RWPE1 (cell line): ENCODE results near the gene BRSK2.

Experiments
- CTCF ChIA-PET: fragments of 350-600 bp; sonication (Branson Sonifier 250); formaldehyde crosslinking; extraction: SDS; loops from one replicate; lab custom pipeline; 2021; lab: Yijun Ruan, JAX
- POLR2A ChIA-PET: fragments of 400-600 bp; formaldehyde crosslinking; extraction: SDS; loops from one replicate; lab custom pipeline; 2020; ENCODE audit warnings: antibody characterized with exemption; ENCODE audit not compliant: low non-redundant PET; lab: Yijun Ruan, JAX
- DNase-seq: peaks from one replicate; pipeline ENCODE4 v3.0.0; 2012; ENCODE audit warnings: low spot score
- H3K27ac ChIP-seq: fragments of 450-650 bp; 2 replicates; pipeline ENCODE4 v1.5.1; 2017
- TF ChIP-seq, protein P1 (sequence below): fragments of 450-650 bp; conservative IDR thresholded peaks from 2 replicates; pipeline ENCODE4 v1.5.1; 2017; ENCODE audit warnings: low read depth, mild to moderate bottlenecking

BRSK2 gene

DNA sequence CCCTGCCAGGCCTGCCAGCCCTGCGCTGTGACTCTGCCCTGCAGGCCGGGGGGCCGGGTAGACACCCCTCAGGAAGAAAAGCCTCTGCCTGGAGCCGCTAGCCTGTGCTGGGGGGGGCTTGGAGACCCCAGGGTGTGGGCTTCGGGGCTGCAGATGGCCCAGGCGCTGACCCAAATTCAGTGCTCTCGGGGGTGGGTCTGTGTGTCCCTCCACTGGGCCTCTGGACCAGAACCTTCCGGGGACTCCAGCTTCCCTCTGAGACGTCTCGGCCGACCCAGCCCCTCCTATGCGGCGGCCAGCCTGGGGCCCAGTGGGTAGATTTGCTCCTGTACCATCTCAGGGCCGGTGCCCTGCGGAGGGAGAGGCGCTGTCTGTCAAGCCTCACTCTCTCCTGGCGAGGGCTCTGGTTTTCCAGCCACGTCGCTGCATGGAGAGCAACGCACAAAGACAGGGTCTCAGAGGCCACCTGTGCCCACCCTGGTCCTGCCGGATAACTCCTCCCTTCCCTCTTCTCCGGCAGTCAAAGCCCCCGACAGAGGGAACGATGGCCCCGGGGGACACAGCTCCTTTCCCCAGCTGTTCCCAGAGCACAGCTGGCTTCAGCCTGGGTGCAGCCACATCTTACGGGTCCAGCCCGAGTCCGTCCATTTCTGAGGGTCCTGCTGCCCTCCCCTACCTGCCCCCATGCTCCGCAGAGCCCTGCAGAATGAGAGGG is 40.2 kb upstream of the BRSK2 start:
- TF ChIP-seq, protein P1, sequence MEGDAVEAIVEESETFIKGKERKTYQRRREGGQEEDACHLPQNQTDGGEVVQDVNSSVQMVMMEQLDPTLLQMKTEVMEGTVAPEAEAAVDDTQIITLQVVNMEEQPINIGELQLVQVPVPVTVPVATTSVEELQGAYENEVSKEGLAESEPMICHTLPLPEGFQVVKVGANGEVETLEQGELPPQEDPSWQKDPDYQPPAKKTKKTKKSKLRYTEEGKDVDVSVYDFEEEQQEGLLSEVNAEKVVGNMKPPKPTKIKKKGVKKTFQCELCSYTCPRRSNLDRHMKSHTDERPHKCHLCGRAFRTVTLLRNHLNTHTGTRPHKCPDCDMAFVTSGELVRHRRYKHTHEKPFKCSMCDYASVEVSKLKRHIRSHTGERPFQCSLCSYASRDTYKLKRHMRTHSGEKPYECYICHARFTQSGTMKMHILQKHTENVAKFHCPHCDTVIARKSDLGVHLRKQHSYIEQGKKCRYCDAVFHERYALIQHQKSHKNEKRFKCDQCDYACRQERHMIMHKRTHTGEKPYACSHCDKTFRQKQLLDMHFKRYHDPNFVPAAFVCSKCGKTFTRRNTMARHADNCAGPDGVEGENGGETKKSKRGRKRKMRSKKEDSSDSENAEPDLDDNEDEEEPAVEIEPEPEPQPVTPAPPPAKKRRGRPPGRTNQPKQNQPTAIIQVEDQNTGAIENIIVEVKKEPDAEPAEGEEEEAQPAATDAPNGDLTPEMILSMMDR = no peak
- no peak overlapping the region for H3K27ac ChIP-seq
- no peak for DNase-seq
- ChIA-PET POLR2A (no interaction called here), CTCF (no interaction called here)

DNA sequence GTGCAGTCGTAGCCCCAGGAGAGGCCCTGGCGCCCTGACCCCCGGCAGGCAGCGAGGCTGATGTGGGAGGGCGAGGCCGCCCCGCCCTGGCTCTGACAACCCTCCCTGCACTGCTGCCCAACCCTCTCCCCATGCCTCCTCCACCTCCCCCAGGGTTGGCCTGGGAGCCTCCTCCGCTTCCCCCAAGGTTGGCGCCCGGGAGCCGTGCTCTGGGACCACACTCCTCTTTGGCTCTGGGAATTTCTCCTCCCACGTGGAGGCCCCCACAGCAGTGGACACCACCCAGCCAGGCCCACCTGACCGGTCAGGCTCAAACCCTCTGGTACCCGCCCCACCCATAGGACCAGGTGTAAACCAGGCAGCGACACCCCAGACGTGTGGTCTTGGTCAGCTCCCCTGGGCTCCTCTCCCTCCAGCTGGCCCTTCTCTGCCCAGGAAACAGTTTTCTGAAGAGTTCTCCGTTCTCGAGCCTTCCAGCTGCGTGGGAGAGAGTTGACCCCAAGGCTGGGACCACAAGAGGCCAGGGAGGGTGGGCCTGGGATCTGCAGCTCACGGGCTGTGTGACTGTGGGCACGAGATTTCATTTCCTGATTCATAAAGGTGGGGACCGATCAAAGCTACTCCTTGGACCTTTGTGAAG is 39.5 kb upstream of the BRSK2 start:
- CTCF ChIA-PET = no interaction called here
- no peak for DNase-seq
- TF ChIP-seq, protein P1 = no peak
- POLR2A ChIA-PET = no interaction called here
- no peak overlapping the region for H3K27ac ChIP-seq

DNA sequence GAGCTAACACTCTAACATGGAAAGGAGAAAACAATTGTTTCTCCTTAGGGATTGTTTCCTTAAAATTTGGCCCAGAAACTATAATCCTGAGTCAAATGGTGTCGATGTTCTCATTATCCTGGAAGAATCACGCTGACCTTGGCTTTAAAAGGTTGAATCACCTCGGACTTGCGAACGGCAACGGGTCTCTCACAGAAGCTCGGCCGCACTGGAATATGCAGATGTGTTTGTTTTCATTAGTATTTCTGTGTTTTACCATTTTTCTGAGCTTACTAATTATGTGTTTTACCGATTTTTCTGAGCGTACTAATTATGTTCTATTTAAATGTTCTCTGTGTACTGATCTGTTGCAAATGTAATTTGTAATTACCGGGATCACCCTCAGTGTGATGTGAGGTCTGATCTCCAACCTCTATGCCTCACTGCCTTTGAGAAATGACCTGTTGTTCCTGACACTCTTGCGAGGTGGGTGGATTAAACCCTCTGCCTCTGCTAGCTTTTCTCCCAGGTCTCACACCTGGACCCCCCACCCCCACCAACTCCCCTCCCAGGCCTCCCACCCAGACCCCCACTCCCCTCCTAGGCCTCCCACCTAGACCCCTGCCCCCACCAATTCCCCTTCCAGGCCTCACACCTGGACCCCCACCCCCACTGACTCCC is 38.3 kb upstream of the BRSK2 start:
- POLR2A ChIA-PET = no interaction called here

DNA sequence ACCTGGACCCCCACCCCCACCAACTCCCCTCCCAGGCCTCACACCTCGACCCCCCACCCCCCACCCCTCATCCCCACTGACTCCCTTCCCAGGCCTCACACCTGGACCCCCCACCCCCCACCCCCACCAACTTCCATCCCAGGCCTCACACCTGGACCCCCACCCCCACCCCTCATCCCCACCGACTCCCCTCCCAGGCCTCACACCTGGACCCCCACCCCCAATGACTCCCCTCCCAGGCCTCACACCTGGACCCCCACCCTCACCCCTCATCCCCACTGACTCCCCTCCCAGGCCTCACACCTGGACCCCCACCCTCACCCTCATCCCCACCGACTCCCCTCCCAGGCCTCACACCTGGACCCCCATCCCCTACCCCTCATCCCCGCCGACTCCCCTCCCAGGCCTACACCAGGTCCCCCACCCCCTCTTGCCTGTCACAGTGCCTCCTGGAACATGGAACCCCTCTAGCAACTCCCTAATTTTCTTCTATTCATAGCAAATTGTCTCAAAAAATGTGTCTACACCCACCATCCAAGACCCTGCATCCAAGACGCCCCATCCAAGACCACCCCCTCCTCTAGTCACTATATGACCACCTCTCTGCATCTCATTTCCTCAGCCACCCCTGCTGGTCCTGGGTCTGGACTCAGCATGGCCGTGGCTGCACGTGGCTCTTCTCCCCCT is 36.9 kb upstream of the BRSK2 start:
- TF ChIP-seq, protein P1 = no peak
- ChIA-PET CTCF (no interaction called here), POLR2A (no interaction called here)

More for the DNA sequence above, 38.3 kb upstream of the BRSK2 start:
- peak; percentile 16 for DNase-seq
- no peak overlapping the region for H3K27ac ChIP-seq
- CTCF ChIA-PET = interaction anchor here (0.9 kb wide), 1 partner anchor 30 kb away, joined by 4 read pairs; no protein-coding TSS in a partner anchor
- TF ChIP-seq, protein P1 = no peak

DNA sequence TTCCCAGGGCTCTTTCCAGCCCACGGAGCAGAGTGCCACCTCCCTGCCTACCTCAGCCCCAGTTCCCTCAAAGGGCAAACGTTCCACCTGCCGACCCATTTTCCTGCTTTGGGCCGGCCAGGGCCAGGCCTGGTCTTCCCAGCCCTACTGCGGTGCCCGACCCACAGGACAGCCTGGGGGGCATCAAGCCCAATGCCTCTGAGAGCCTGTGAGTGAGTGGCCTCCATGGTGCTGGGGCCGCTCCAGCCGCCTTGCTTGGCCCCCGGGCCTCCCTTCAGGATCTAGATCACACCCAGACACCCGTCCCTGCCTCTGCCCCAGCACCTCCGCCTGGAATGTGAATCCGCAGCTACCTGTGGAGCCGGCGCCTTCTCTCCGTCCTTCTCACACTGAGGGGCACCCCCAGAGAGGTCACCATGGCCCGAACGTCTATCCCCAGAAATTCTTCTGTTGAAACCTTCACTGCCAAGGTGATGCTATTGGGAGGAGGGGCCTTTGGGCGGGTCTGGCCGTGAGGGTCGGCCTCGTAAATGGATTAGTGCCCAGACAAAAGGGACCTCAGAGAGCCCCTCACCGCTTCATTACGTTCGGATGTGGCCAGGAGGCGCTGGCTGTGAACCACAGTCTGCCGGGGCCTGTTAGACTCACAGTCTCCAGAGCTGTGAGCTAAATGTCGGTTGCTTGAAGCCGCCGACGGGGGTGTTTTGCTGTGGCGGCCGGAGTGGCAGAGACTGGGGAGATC is 36.2 kb upstream of the BRSK2 start:
- no peak overlapping the region for H3K27ac ChIP-seq
- TF ChIP-seq, protein P1 = no peak
- ChIA-PET POLR2A (no interaction called here), CTCF (no interaction called here)
- no peak for DNase-seq

More for the DNA sequence above, 36.9 kb upstream of the BRSK2 start:
- H3K27ac ChIP-seq = no peak overlapping the region
- DNase-seq = no peak
